Endothelial cell of umbilical vein (primary cell): ENCODE measurements around the gene METTL8. TPM values are rescaled to one million over a fixed set of nuclear protein-coding genes. Genes with fewer than 3 reads are reported as not detected.

Experiments
- BruUV-seq: library from RNA; stranded (reverse); fragments of 400-500 nt; replicated peaks from 2 replicates; lab custom pipeline; 2021; lab: Mats Ljungman, UMichigan
- CTCF ChIA-PET: fragments of 300-600, 350-600 bp; sonication (Branson Sonifier 250); formaldehyde crosslinking; loops from one replicate; lab custom pipeline; 2021; ENCODE audit warnings: antibody characterized with exemption, inconsistent platforms; lab: Charles Lee
- POLR2A ChIA-PET: fragments of 300-600, 350-600 bp; sonication (Branson Sonifier 250); formaldehyde crosslinking; loops from one replicate; lab custom pipeline; 2021; ENCODE audit warnings: antibody characterized with exemption, inconsistent platforms; lab: Charles Lee
- DNase-seq: peaks from one replicate; pipeline ENCODE4 v3.0.0-alpha.2; 2011; ENCODE audit warnings: low read depth, low spot score
- FAIRE-seq: peaks from 2 replicates; lab custom pipeline; 2011; peaks lifted over from hg19 to GRCh38; lab: Jason Lieb, UNC
- H2AFZ ChIP-seq: 2 replicates; pipeline ENCODE4 v1.6.0; 2012; ENCODE audit warnings: low read depth, low read length, control low read depth, inconsistent platforms
- H3K27ac ChIP-seq: 2 replicates; pipeline ENCODE4 v1.5.1; 2011; ENCODE audit warnings: low read depth, mild to moderate bottlenecking, control low read depth, low read length, moderate library complexity; ENCODE audit not compliant: insufficient read depth
- H3K27me3 ChIP-seq, 2 experiments: 2 replicates each; pipeline versions ENCODE4 v1.6.0 to v1.6.1; 2011; ENCODE audit warnings: low read length in 2 of 2, mixed read lengths in 1 of 2; ENCODE audit not compliant: control insufficient read depth in 2 of 2, insufficient read depth in 2 of 2
- H3K36me3 ChIP-seq, 2 experiments: 2 replicates in 1 of 2; 3 replicates in 1 of 2; pipeline ENCODE4 v1.5.1; 2011; ENCODE audit warnings: low read length in 2 of 2, mild to moderate bottlenecking in 1 of 2, moderate library complexity in 1 of 2; ENCODE audit not compliant: control insufficient read depth in 2 of 2, insufficient read depth in 2 of 2; ENCODE audit errors: extremely low read depth in 1 of 2
- H3K4me1 ChIP-seq: 3 replicates; pipeline ENCODE4 v1.5.1; 2011; ENCODE audit warnings: mild to moderate bottlenecking, low read length; ENCODE audit not compliant: control insufficient read depth, insufficient read depth; ENCODE audit errors: extremely low read depth
- H3K4me2 ChIP-seq: 2 replicates; pipeline ENCODE4 v1.6.1; 2011; ENCODE audit warnings: low read length, control low read depth, mixed read lengths; ENCODE audit not compliant: insufficient read depth
- H3K4me3 ChIP-seq, 3 experiments: fragments of 200-600 bp in 1 of 3; sonication (generic), shearing (Covaris generic) in 1 of 3; replicated peaks in 1 of 3; 2 replicates each; pipeline ENCODE4 v1.5.1; 2011 to 2016; ENCODE audit warnings: control low read depth in 3 of 3, low read length in 3 of 3, mild to moderate bottlenecking in 2 of 3, inconsistent platforms in 1 of 3, low read depth in 1 of 3, moderate library complexity in 1 of 3; ENCODE audit not compliant: insufficient read depth in 1 of 3
- H3K79me2 ChIP-seq: 2 replicates; pipeline ENCODE4 v1.6.0; 2012; ENCODE audit warnings: low read length, inconsistent platforms; ENCODE audit not compliant: control insufficient read depth, insufficient read depth
- H3K9ac ChIP-seq: replicated peaks from 2 replicates; pipeline ENCODE3; 2011; ENCODE audit warnings: low read length, control low read depth; ENCODE audit not compliant: insufficient read depth; ENCODE audit errors: extremely low read depth
- H3K9me1 ChIP-seq: replicated peaks from 3 replicates; pipeline ENCODE4 v1.6.0; 2011; ENCODE audit warnings: mild to moderate bottlenecking, low read length; ENCODE audit not compliant: control insufficient read depth, insufficient read depth; ENCODE audit errors: extremely low read depth
- H3K9me3 ChIP-seq: replicated peaks from 2 replicates; pipeline ENCODE4 v1.5.1; 2012; ENCODE audit warnings: low read length, inconsistent platforms; ENCODE audit not compliant: control insufficient read depth, insufficient read depth
- H4K20me1 ChIP-seq: replicated peaks from 2 replicates; pipeline ENCODE3; 2011; ENCODE audit warnings: mild to moderate bottlenecking, low read length; ENCODE audit not compliant: control insufficient read depth, insufficient read depth; ENCODE audit errors: extremely low read depth
- EZH2 ChIP-seq: IDR thresholded peaks from 2 replicates; pipeline ENCODE4 v1.6.1; 2012; ENCODE audit warnings: borderline replicate concordance, low read depth, mild to moderate bottlenecking, moderate library complexity, low read length, inconsistent platforms; ENCODE audit not compliant: severe bottlenecking
- FOS ChIP-seq: IDR thresholded peaks from 2 replicates; pipeline ENCODE4 v1.6.1; 2011; ENCODE audit warnings: mild to moderate bottlenecking, low read length, moderate library complexity, borderline replicate concordance; ENCODE audit not compliant: insufficient read depth
- GATA2 ChIP-seq: IDR thresholded peaks from 2 replicates; pipeline ENCODE4 v1.7.0; 2011; ENCODE audit warnings: low read depth, mild to moderate bottlenecking, moderate library complexity, mixed read lengths, low read length; ENCODE audit not compliant: insufficient read length, insufficient read depth
- JUN ChIP-seq: IDR thresholded peaks from 2 replicates; pipeline ENCODE4 v1.6.1; 2011; ENCODE audit warnings: borderline replicate concordance, low read depth; ENCODE audit not compliant: insufficient read length, insufficient read depth
- POLR2A ChIP-seq: IDR thresholded peaks from 2 replicates; pipeline ENCODE4 v1.6.1; 2012; ENCODE audit warnings: low read depth, mild to moderate bottlenecking, control low read depth, low read length
- POLR2AphosphoS5 ChIP-seq: IDR thresholded peaks from 2 replicates; pipeline ENCODE4 v1.6.1; 2012; ENCODE audit warnings: low read depth, mild to moderate bottlenecking, control low read depth, low read length, moderate library complexity; ENCODE audit not compliant: insufficient read depth
- dilution Hi-C: fragments of 300-500 bp; cut with MboI; formaldehyde crosslinking; loops from one replicate; pipeline ENCODE4 v1.15.0; 2019; ENCODE audit warnings: low sequenced_read_pairs; ENCODE audit not compliant: extremely low pct_ligation_motif_present
- intact Hi-C: fragments of 100-400 bp; cut with micrococcal nuclease; formaldehyde crosslinking; loops from one replicate; pipeline ENCODE4 v1.10.0; 2022
- polyA plus RNA-seq, 4 experiments: library from polyadenylated mRNA; depleted of rRNA in 3 of 4; stranded (reverse) in 3 of 4; unstranded in 1 of 4; fragments of >200 nt; gene quantifications; 2 replicates each; pipeline versions ENCODE4 v1.2.1 to v1.2.3, GENCODE V29; 2011 to 2012; ENCODE audit warnings: missing spikeins in 1 of 4
- total RNA-seq: library from RNA; stranded (reverse); gene quantifications from 2 replicates; pipeline ENCODE4 v1.2.3, GENCODE V29; 2021
- TF ChIP-seq, protein P1 (sequence below): IDR thresholded peaks from 2 replicates; pipeline ENCODE4 v1.6.1; 2011; ENCODE audit not compliant: insufficient read depth, insufficient read length

The METTL8 gene
- total and polyA plus RNA-seq, 2 donors (not counting 3 experiments of a cell fraction or from before 2014, with no cell fraction given) = 7.0 to 20.2 TPM

- TF ChIP-seq EZH2 = no peak
- no peak for TF ChIP-seq POLR2A
- TF ChIP-seq POLR2AphosphoS5 = no peak
- TF ChIP-seq, protein P1, sequence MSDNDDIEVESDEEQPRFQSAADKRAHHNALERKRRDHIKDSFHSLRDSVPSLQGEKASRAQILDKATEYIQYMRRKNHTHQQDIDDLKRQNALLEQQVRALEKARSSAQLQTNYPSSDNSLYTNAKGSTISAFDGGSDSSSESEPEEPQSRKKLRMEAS = no peak
- Histone ChIP-seq H3K9me1 (no peaks in the 10 kb centered on the region), H3K27me3 (no peaks in the 10 kb centered on the region), H3K4me3 (no peak overlapping the region), H2AFZ (no peak overlapping the region), H3K27ac (no peak overlapping the region), H3K36me3 (no peaks in the 10 kb centered on the region), H3K9me3 (no peaks in the 10 kb centered on the region), H4K20me1 (no peaks in the 10 kb centered on the region), H3K4me2 (no peak overlapping the region), H3K4me1 (no peaks in the 10 kb centered on the region), H3K79me2 (no peaks in the 10 kb centered on the region), H3K9ac (no peak overlapping the region)
- BruUV-seq = no TSS peak
- ChIA-PET POLR2A (interaction anchor here (1.3 kb wide), 1 partner anchor 307 kb away, joined by 3 read pairs; no protein-coding TSS in a partner anchor), CTCF (no interaction called here)
- DNase-seq (no peak), FAIRE-seq (no peak)
- intact Hi-C loops = no loop called here
- dilution Hi-C loops = no loop called here
Observed at GRCh38 chr2:171294608-171295007, 139.2 kb downstream of the METTL8 start.

DNA sequence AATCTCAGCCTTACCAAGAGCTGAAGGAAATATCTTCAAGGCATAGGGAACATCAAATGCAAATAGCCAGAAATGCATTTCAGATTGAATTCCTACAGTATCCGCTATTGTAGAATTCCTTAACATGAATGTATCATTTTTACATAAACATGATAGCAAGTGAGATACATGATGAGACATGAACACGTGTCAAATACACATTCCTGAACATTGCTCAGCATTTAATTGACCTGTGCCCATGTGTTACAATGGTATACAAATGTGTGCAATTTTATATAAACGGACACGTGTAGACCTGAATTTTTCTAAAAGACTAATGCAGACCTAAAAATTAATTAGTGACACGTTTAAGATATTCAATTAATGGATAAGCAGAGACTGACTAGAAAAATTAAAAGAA lies 140.1 kb downstream of the METTL8 start:
- H3K9me1 ChIP-seq = no peaks in the 10 kb centered on the region
- H3K4me2 ChIP-seq = no peak overlapping the region
- no peak overlapping the region for H2AFZ ChIP-seq
- H3K4me1 ChIP-seq = no peaks in the 10 kb centered on the region
- no peaks in the 10 kb centered on the region for H3K79me2 ChIP-seq
- FAIRE-seq (no peak), DNase-seq (no peak)
- TF ChIP-seq JUN (no peak), GATA2 (no peak), FOS (no peak), EZH2 (no peak), POLR2AphosphoS5 (no peak)
- TF ChIP-seq, protein P1 = no peak
- intact Hi-C loops (no loop called here), dilution Hi-C loops (no loop called here)
- H3K27me3 ChIP-seq = no peaks in the 10 kb centered on the region
- H3K9me3 ChIP-seq = no peaks in the 10 kb centered on the region
- BruUV-seq = no TSS peak
- no peak overlapping the region for H3K9ac ChIP-seq
- H3K36me3 ChIP-seq = no peaks in the 10 kb centered on the region
- H3K27ac ChIP-seq = no peak overlapping the region
- H3K4me3 ChIP-seq = no peak overlapping the region
- CTCF ChIA-PET = interaction anchor here (0.6 to 1.1 kb wide), 3 partner anchors 11 to 122 kb away, joined by 3 read pairs; no protein-coding TSS in a partner anchor
- no peaks in the 10 kb centered on the region for H4K20me1 ChIP-seq
- POLR2A ChIA-PET = interaction anchor here (1.3 kb wide), 1 partner anchor 308 kb away, joined by 3 read pairs; no protein-coding TSS in a partner anchor
